Measurements from ENCODE around the gene DUSP2. TPM values are rescaled to one million over a fixed set of nuclear protein-coding genes. Genes with fewer than 3 reads are reported as not detected.

DUSP2 gene
- polyA plus RNA-seq: 2.7 TPM in 1 of 2 replicates, not detected in the other

DNA sequence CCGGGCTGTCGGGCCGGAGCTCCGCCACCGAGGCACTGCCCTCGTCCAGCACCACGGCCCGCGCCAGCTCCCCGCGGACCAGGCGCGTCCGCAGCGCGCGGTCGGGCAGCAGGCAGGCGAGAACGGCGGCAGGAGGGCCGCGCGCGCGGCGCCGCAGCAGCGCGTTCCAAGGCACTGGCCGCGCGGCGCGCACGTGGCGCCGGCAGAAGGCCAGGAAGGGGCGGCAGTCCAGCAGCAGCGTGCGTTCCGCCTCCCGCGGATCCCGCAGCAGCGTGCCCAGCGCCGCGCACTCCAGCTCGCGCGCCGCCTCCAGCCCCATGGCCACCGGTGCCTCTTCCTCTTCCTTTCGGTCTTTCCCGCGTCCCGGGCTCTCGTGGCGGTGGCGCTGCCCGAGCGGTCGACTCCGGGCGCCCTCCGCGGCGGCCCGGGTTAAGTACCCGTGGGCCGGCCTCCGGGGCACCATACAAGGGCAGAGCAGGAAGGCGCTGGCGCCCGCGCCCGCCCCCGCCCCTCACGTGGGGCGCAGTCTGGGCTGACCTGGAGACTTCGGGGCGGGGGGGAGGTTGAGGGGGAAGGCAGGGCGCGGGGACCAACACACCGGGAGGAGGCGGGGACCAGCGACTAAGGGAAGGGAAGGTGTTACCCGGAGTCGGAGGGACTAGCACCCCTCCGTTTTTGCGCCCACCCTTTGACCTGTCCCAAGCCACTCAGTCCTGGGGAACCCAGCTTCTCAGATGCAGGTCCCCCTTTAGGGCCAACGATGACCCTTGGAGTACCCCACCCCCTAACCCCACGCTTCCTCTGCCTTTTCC, at the start of gene DUSP2:
TSS of gene DUSP2 (minus strand) at position 405 of the 812 bp plus-strand sequence. CDS start at position 319, 86 bp downstream.

DNA sequence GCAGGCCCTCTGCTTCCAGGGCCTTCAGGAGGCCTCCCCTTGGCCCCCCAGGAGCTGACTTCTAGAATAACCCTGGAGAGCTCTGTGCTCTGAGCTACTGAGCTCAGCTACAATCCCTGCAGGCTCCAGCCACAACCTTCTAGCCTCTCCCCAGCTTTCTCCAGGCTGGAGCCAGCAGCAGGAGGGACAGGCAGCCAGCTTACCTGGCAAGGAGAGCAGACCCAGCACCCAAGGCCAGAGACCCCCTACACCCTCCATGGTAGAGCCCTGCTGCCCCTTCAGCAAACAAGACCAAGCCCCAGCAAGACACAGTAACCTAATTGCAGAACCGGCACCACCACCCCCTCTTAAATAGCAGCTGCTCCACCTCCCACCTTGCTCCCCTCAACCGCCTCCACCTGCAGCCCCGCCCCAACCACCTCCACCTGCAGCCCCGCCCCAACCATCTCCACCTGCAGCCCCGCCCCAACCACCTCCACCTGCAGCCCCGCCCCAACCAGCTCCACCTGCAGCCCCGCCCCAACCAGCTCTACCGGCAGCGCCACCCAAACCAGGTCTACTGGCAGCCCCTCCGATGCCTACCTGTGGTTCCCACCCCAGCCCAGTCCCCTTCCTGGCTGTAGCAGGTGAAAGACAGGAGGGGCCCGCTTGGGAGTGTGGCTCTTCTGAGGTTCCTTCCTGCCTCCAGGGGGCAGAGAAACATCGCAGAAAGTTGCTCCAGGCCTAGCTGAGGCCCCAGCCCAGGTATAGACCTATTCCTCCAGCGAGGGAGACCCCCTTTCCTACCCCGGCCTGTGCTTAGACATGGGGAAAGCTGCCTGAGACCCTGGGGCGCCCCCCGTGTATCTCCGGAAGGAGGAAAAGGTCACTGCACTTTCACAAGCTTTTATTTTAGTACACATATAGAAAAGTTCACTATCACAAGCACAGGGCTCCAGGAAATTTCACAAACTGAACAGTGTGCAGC, 6.8 kb downstream of the DUSP2 start, which contains the start of gene ASTL:
TSS of gene ASTL (minus strand) at position 324 of the 967 bp plus-strand sequence. CDS start at position 258, 66 bp downstream.

GRCh38 chr2:96116424-96116878, 28.8 kb downstream of the DUSP2 start, which contains the start of gene ADRA2B:
TSS of gene ADRA2B (minus strand) at chr2:96116571. CDS start at chr2:96116149, 422 bp downstream.

Other genes with a start within 250 kb of the DUSP2 start
- 16.7 and 20.4 TPM in 2 replicates for gene ANKRD36C, start 153.6 kb downstream of the DUSP2 start, polyA plus RNA-seq
- 0.81 TPM in 1 of 2 replicates, not detected in the other for gene GPAT2, start 110.5 kb downstream of the DUSP2 start, polyA plus RNA-seq
- gene ADRA2B, start 28.9 kb downstream of the DUSP2 start, polyA plus RNA-seq: not detected in 2 replicates
- gene ASTL, start 6.9 kb downstream of the DUSP2 start, polyA plus RNA-seq: not detected in 2 replicates
- 51.3 and 53.1 TPM in 2 replicates for gene STARD7, start 63.4 kb upstream of the DUSP2 start, polyA plus RNA-seq
- gene TMEM127, start 120.6 kb upstream of the DUSP2 start, polyA plus RNA-seq: 12.0 and 13.6 TPM in 2 replicates
- gene CIAO1, start 120.8 kb upstream of the DUSP2 start, polyA plus RNA-seq: 28.3 and 34.6 TPM in 2 replicates
- gene SNRNP200, start 160.1 kb upstream of the DUSP2 start, polyA plus RNA-seq: 21.1 and 26.0 TPM in 2 replicates
- 0.22 TPM in 1 of 2 replicates, not detected in the other for gene ITPRIPL1, start 179.9 kb upstream of the DUSP2 start, polyA plus RNA-seq
- gene NCAPH, start 190.3 kb upstream of the DUSP2 start, polyA plus RNA-seq: 0.08 TPM in 1 of 2 replicates, not detected in the other